Mesodermal cell (in vitro differentiated cells): Measurements from ENCODE around the gene SOWAHA. TPM values are rescaled to one million over a fixed set of nuclear protein-coding genes. Genes with fewer than 3 reads are reported as not detected.
A peak's percentile ranks its signal among the peaks of the same experiment; 100 is the strongest.

Source experiments
- H3K27ac ChIP-seq: 2 replicates; pipeline ENCODE4 v1.7.0; 2013; ENCODE audit warnings: mild to moderate bottlenecking, low read depth, low read length, moderate library complexity; ENCODE audit not compliant: severe bottlenecking
- H3K36me3 ChIP-seq: 2 replicates; pipeline ENCODE4 v1.7.1; 2013; ENCODE audit warnings: mild to moderate bottlenecking, low read length, moderate library complexity; ENCODE audit not compliant: control insufficient read depth, insufficient read depth
- H3K4me1 ChIP-seq: one replicate; pipeline ENCODE4 v1.7.1; 2013; ENCODE audit warnings: mild to moderate bottlenecking, low read length; ENCODE audit not compliant: insufficient read depth, control insufficient read depth, poor library complexity, severe bottlenecking
- H3K4me3 ChIP-seq: 2 replicates; pipeline ENCODE4 v1.7.0; 2013; ENCODE audit warnings: low read length, control low read depth, mild to moderate bottlenecking; ENCODE audit not compliant: insufficient read depth, poor library complexity, severe bottlenecking; ENCODE audit errors: extremely low read depth
- H3K9me3 ChIP-seq: 2 replicates; pipeline ENCODE4 v1.7.1; 2013; ENCODE audit warnings: mild to moderate bottlenecking, low read length, moderate library complexity; ENCODE audit not compliant: control insufficient read depth
- WGBS, 2 experiments: methylation state at CpG; one replicate each; pipeline ENCODE4 v1.1.5; 2013; ENCODE audit warnings: missing lambda C conversion rate in 2 of 2; ENCODE audit not compliant: insufficient coverage in 2 of 2; 5-methylcytosine and 5-hydroxymethylcytosine counted together
- polyA plus RNA-seq, 2 experiments: library from polyadenylated mRNA; stranded (reverse); fragments of 50-300 nt; gene quantifications; one replicate each; pipeline ENCODE4 v1.2.3, GENCODE V29; 2013

Gene SOWAHA
- polyA plus RNA-seq (2013, experiment 1 of 2) = 0.33 TPM
- 0.25 TPM for polyA plus RNA-seq (2013, experiment 2 of 2)

DNA sequence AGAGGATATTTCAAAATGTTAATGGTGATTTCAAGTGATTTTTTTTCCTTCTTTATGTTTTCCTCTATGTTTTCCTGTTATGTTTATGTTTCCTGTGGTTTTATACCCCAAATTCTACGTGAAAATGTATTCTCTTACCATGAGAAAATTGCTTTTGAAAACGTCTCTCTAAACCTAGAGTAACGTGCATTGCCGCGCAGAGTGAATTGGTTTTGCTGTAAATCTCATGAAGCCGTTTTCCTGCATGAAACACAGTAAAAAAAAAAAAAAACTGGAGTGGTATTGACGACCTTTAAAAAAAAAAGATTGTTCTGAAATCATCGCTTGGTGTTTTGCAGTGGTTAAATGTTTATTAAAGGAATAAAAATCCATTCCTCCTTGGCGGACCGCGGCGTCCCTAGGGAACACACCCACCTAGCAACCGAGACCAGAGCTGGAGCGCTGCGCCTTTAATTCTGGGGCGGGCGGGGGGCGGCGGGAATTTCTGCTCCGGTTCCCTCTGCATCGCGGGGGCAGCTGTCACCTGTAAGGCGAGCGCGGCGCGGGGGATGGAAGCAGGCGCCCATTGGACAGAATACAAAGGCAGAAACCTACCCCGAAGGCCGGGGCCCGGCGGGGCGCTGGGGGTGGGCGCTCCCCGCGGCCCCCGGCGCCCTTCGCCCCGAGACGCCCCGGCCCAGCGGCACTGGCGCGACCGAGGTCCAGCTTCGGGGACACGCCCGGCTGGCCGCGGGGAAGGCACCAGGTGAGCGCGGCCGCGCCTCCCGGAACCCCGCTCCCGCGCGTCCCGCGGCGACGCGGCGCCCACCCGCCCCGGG lies at the start of gene SOWAHA:
Gene SOWAHA (plus strand): TSS at position 522 of the 818 bp plus-strand sequence. CDS start 320 bp downstream, outside the sequence.
- peak within 1 kb of the TSS; percentile 27 for H3K4me3 ChIP-seq
- WGBS, 2 experiments = 2 to 3% methylated on average over 31 to 46 of the region's 68 CpGs
- no peaks in the 10 kb centered on the region for H3K4me1 ChIP-seq
- no peaks in the 10 kb centered on the region for H3K9me3 ChIP-seq
- no peaks in the 10 kb centered on the region for H3K36me3 ChIP-seq
- H3K27ac ChIP-seq = no peak within 1 kb of the TSS

DNA sequence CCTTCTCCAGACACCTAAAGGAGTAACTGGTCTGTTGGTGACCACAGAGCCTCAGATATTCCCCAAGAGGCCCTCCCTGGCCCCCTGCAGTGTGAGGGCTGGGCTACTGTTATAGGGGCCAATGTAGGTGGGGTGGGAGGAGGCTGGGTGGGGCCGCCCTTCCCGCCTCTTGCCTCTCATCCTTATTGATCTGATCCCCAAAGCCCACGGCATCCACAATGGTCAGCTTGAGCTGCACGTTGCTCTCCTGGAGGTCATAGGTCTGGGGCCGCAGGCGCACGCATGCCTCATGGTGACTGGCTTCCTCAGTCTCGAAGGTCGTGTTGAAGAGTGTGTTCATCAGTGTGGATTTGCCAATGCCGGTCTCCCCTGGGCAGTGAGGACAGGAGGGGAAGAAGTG lies 49.1 kb upstream of the SOWAHA start:
- Histone ChIP-seq H3K4me1 (peaks cover 3% of the 10 kb centered on the region), H3K27ac (no peak overlapping the region), H3K4me3 (no peak overlapping the region), H3K36me3 (peaks cover 59% of the 10 kb centered on the region), H3K9me3 (no peaks in the 10 kb centered on the region)
- WGBS, 2 experiments = 92 to 95% methylated on average over 8 to 9 of the region's 10 CpGs

DNA sequence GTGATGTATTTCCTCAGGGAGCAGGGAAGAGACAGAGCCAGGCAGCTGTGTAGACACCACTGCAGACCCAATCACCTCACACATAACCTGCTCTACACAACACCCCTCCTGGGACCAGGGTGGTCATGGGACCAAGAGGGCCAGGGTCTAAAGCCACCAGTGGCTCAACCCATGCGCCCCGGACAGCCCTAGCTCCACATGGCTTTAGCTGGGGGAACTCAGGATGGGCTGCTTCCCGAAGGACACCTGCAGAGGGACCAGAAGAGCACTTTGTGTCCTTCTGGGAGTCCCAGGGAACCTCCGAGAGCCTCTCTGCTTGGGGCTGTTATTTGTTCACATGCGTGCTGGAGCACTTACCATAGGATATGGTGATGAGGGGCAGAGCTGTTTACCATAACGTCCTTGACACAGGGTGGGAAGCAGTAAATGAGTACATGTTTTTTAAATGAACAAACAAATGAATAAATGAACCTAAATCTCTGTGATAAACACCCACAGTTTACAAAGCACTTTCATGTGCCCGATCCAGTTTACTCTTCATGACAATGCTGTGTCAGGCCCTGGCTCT lies 48.3 kb upstream of the SOWAHA start:
- Histone ChIP-seq H3K27ac (no peak overlapping the region), H3K4me3 (no peak overlapping the region), H3K36me3 (peaks cover 53% of the 10 kb centered on the region), H3K4me1 (peaks cover 3% of the 10 kb centered on the region), H3K9me3 (no peaks in the 10 kb centered on the region)
- WGBS, 2 experiments = 95 to 97% methylated on average over 3 to 4 of the region's 7 CpGs

DNA sequence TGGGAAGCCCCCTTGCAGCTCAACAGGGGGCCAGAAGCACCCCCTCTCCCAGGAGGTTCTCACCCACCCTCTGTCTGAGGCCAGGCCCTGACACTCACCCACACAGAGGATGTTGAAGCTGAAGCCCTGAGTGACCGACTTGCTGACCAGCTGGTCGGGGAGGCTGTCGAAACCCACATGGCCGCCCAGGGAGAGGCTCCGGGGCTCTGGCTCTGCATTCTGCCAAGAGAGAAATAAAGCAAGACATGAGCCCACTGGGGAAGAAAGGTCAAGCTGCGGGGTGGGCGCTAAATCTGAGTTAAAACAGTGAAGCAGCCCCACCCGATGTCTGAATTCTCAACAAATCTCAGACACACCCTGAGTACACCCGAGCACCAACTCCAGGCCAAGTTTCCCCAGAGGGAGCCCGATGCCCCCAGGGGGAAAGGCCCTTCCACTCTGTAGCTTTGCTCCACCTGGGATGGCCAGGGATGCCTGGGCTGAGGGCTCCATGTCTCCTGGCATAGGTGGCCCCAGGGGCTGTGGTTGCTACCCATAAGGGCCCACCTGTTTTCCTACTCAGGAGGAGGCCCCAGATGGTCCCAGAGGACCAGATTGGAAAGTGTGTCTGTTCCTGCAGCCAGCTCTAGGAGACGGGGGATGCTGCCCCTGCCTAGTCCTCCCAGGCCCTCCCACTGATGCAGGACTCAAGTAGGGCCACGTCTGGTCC lies 47.6 kb upstream of the SOWAHA start:
- WGBS, 2 experiments = 89 to 96% methylated on average over 10 to 11 of the region's 12 CpGs
- peaks cover 3% of the 10 kb centered on the region for H3K4me1 ChIP-seq
- peaks cover 46% of the 10 kb centered on the region for H3K36me3 ChIP-seq
- no peak overlapping the region for H3K27ac ChIP-seq
- no peaks in the 10 kb centered on the region for H3K9me3 ChIP-seq
- H3K4me3 ChIP-seq = no peak overlapping the region

DNA sequence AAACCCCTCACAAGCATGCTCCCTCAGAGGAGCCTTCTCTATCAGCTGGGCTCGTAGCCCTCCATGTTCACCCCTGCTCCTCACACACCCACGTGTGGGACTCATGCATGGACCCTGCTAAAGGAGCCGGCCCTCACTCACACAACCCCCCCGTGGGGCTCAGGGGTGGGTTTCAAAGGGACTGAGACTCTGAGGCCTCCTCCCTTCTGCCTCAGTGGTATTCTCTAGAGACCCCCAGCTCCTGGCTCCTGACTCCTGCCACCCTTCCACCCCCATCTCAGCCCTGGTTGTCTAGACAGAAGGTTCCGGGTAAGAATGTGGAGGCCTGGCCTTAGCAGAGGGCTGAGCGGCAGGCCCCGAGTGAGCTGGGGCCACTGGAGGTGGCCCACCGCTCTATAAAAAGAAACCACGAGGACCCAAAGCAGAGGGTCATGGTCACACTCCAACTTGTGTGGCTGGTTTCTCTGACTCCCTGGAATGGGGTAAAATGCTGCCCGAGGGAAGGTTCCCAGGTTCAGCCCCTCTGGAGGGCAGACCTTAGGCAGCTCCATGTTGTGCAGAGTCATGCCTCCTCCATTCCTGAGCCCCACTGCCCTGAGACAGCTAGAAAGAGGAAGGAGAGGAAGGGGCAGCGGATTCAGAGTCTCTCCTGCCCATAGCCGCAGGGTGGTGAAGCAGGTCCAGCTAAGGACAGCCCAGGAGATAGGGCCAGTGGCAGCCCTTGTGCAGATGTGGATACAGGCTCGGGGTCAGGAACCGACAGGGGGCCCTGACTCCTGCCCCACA lies 46.9 kb upstream of the SOWAHA start:
- WGBS, 2 experiments = 88 to 96% methylated on average over 9 to 14 of the region's 14 CpGs

DNA sequence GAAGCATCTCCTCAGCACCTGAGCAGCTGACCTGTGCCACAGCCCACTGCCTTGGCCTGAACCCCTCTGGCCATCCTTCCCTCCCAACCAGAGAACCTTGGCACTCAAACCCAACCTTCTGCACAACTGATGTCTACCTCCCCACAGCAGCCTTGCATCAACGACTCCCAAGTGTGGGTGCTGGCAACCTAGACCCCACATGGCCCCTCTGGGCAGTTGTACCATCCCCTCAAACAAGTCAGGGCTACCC lies 46.4 kb upstream of the SOWAHA start:
- H3K36me3 ChIP-seq = peaks cover 36% of the 10 kb centered on the region
- H3K9me3 ChIP-seq = no peaks in the 10 kb centered on the region
- H3K4me1 ChIP-seq = peaks cover 13% of the 10 kb centered on the region
- no peak overlapping the region for H3K27ac ChIP-seq
- WGBS, 2 experiments = 92% methylated on average over 1 of the region's 1 CpG; no CpG with 5 or more reads in 1 of the 2 experiments
- H3K4me3 ChIP-seq = no peak overlapping the region

More for the DNA sequence above, 46.9 kb upstream of the SOWAHA start:
- H3K9me3 ChIP-seq = no peaks in the 10 kb centered on the region
- no peak overlapping the region for H3K27ac ChIP-seq
- peaks cover 41% of the 10 kb centered on the region for H3K36me3 ChIP-seq
- no peak overlapping the region for H3K4me3 ChIP-seq
- peaks cover 10% of the 10 kb centered on the region for H3K4me1 ChIP-seq

DNA sequence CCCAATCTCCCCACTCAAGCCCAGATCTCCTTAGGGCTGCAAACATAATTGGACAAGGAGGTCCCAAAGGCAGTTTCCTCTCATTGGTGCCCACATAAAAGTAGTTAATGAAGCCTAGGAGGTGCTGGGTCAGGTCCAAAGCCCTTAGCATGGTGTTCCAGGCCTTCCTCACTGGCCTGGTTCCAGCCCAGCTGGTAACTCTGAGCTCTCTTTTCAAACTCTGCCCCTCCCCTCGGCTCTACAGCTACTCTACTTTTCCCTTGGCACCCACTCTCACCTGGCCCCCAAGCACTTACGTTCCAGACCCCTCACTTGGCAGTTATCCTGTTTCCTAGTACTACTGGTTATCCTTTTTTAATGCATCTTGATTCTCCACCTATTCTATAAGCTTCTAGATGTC lies 46.0 kb upstream of the SOWAHA start:
- 100% methylated on average over 2 of the region's 2 CpGs for WGBS, 2 experiments
- Histone ChIP-seq H3K4me1 (peaks cover 18% of the 10 kb centered on the region), H3K36me3 (peaks cover 33% of the 10 kb centered on the region), H3K27ac (no peak overlapping the region), H3K4me3 (no peak overlapping the region), H3K9me3 (no peaks in the 10 kb centered on the region)

DNA sequence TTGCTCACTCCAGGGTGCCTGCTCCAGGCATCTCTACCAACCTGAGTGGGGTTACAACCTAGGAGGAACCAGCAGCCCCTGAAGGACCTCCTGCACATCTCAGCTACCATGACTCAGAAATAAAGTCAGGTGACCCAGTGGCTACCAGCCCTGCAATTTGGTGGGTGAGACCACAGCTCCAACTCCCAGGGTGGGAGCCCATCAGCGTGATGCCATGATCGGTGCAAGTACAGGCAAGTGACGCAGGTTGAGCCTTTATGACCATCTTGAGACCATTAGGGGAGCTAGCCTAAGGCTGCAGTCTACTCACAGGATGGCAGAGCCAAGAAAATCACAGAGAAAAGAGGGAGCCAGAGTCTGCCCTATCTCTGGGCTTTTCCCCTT lies 44.6 kb upstream of the SOWAHA start:
- WGBS, 2 experiments = 92 to 96% methylated on average over 3 of the region's 3 CpGs
- no peak overlapping the region for H3K27ac ChIP-seq
- H3K4me1 ChIP-seq = peaks cover 22% of the 10 kb centered on the region
- H3K9me3 ChIP-seq = no peaks in the 10 kb centered on the region
- no peak overlapping the region for H3K4me3 ChIP-seq
- H3K36me3 ChIP-seq = peaks cover 20% of the 10 kb centered on the region

DNA sequence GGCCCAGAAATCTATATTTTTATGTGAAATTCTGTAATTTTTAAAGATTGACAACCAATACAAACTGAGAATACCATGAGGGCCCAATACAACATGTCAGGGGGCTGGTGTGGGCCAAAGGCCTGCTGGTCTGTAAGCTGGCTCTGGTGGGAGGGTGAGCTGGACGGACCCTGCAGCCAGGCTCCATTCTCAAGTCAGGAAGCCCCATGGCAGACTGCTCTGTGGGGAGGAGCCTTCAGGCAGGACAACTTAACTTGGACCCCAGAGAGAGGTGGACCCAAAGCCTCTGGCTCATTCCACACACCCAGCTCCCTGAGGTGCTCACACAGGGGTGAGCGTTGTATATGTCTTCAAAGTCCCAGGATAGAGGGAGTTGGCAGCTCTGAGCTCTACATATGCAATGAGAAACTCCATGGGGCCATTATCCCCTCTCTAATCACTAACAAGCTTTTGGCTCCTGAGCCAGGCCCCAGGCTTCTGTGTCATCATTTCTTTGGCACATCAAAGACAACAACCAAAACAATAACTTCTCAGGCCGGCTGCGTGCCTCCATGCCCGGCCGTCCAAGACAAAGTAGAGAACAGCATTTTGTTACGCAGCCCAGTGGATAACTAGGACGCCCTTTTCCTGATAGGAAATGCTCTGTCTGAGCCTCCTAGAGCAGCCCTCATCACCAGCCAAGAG lies 42.5 kb upstream of the SOWAHA start:
- 77 to 97% methylated on average over 3 to 7 of the region's 8 CpGs for WGBS, 2 experiments
- Histone ChIP-seq H3K27ac (peak overlapping the region; percentile 93), H3K36me3 (peaks cover 2% of the 10 kb centered on the region), H3K9me3 (no peaks in the 10 kb centered on the region), H3K4me3 (no peak overlapping the region), H3K4me1 (peaks cover 25% of the 10 kb centered on the region)

DNA sequence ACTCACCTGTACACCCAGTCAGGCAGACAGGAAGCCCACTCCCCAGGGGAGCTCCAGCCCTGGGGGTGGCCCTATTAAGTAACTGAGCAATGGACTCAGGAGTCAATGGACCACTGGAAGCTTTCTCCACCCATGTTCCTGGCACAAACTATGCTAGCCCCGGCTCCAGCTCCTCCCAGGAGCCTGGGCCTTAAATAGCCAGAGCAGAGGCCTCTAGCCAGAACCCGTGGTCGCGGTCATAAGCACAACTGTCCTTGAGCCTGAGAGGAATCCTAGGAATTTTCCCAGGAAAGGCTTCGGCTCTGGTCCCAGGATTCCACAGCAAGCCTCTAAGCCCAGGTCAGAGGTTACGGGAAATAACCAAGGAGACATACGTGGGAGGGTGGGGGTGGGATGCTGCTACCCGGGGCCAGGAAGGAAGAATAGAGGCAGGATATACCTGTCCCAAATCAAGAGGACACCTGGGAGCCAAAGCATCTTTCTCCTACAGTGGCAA lies 41.6 kb upstream of the SOWAHA start:
- H3K9me3 ChIP-seq = no peaks in the 10 kb centered on the region
- H3K4me3 ChIP-seq = no peak overlapping the region
- peak overlapping the region; percentile 93 for H3K27ac ChIP-seq
- H3K36me3 ChIP-seq = peaks cover 2% of the 10 kb centered on the region
- 56 to 67% methylated on average over 6 to 8 of the region's 8 CpGs for WGBS, 2 experiments
- H3K4me1 ChIP-seq = peaks cover 25% of the 10 kb centered on the region
